Globus pallidus (tissue), 1 donor: ENCODE measurements around the gene CFDP1.

Source experiments
- DNase-seq: peaks from one replicate; pipeline ENCODE4 v3.0.0-alpha.2; 2015; ENCODE audit warnings: low spot score

The CFDP1 gene

DNA sequence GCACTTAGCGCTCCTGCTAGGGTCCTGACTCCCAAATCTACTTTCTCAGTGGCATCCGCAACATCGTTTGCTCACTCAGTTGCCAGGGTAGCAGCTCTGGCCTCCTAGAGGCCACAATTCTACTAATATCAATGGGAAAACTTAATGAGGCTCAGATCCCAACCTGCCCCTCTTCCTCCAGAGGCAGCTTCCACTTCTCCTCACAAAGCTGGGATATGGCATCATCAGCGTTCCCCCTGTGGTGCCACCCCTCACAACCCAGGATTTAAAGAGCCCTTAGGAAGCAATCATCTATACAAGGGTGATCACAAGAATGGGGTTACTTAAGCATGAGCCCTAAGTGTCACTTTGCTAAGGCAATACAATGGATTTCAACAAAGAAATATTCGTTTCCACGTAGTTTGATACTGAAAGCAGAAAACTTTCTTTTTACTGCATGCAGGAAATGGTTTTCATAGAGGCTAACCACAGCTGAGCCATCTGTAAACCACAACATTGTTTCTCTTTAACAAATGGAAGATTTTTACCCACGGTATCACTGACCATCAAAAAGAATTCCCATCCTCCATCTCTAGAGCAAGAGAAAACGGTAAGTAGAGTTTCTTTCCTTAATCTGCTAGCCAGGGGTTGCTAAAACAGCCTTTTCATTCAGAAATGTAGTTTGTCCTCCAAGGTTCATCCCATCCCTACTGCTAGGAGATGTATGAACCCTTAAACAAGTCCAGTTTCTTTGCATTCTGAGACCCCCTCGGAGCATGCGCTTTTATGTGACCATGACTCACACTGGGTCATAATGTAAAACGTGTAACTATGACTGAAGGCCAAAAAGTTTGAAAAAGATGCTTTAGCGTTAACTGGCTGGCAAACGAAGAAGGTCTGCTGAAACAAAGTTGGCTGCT is 113.5 kb downstream of the CFDP1 start:
- DNase-seq = no peak

DNA sequence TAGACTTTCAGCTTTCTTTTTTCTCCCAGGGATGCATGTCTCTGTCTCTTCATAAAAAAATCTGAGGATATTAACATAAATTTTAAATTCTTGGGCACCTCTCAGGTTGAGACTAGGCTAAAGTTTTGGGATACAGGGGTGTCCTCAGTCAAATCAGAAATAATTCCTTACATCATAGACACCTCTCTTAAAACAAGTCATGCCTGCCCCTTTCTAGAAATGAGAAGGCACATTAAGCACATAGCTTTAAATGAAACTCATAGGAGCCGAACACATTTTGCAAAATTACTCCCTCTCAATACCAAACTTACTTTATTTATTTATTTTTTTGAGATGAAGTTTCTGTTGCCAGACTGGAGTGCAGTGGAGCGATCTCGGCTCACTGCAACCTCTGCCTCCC is 114.6 kb downstream of the CFDP1 start:
- DNase-seq = no peak

DNA sequence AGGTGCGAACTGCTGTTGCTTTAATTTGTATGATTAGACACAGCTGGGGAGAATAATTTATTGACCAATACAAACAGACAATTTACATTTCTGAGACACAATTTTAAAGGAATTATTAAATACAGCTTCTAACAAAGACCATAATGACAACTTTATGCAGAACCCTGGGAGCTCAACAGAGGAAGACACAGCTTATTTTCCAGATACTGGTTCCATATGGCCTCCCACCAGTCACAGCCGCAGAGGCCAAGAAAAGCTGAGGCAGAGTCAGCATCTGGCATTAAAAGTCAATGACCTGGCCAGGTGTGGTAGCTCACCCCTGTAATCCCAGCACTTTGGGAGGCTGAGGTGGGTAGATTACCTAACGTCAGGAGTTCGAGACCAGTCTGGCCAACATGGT is 115.8 kb downstream of the CFDP1 start:
- no peak for DNase-seq

DNA sequence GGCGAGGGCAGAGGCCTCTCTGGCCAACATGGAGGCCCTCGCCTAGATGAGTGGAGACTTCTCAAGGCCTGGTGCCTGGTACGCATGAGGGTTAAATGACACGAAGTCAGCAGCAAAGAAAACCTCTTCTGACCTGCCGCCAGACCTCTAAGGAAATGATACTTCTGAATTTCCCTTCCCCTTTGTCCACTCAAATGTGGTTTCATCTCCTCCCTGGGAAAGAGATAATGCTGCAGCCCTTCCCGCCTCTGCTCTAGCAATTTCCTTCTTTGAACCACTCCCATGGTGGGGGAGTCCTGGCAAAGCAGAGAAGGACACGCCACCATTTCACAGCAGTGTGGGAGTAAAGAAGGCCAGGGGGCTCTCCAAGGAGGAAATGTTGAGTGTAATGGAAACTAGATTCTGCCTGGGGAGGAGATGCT is 116.2 kb downstream of the CFDP1 start:
- DNase-seq = no peak

DNA sequence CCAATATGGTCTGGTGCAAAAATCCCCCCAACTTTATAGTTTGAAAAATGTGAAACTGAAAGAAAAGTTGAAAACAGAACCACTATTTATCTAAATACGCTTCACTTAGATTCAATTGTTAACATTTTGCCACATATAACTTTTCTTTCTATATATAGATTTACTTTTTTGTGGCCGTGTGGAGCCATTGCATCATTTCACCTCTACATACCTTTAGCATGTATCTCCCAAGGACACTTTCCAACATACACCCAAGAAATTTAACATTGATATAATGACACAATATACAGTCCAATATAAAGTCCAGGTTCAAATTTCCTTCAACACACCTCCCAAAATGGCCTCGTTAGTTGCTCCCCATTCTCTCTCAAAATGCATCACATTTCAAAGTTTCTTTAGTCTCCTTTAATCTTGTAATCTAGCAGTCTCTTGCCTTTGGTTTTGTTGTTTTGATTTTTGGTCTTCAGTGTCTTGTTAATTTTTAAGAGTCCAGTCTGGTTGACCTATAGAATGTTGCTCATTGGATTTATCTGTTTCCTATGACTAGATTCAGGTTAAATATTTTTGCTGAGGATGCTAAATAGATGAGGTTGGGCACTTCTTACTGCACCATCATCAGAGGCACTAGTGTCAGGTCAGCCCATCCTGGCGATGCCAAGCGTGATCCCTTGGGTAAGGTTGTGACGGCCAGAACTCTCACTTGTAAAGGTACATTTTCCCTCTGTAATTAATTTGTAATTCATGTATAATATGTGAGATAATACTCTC is 117.6 kb downstream of the CFDP1 start:
- DNase-seq = no peak

DNA sequence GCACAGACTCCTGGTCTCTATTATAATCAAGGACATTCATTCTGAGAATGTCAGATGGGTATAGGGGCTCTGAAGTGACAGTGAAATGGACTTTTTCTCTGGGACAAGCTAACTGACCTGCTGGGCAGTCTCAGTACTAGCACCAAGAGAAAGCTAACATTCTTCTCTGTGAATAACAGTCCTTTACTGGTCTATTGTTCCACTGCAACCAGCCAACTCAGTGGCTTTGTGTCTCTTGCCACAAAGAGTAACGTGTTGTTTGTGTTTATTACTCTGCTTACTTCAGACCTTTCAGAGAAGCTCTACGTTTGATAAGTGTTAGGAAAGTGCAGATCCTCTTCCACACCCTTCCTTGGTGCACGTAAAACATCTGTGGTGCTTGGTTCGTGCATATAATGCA is 120.4 kb downstream of the CFDP1 start:
- DNase-seq = peak; percentile 84

DNA sequence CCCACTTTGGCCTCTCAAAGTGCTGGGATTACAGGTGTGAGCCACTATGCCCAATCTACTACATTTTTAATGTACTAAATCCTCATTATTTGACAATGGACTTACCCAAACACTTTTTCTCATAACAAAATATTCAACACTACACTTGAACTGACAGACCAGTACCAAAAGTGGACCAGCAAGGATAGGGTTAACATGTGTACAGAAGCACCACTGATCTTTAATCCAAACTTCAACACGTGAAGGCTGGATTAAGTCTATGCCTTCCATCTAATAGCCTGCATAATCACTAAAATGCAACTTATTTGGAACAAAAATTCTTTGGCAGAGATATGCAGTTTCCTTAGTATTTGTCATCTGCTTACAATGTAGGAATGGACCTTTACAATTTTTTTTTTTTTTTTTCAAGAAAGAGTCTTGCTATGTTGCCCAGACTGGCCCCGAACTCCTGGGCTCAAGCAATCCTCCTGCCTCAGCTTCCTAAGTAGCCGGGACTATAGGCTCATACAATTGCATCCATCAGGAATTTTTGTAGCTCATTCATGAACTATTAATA is 121.8 kb downstream of the CFDP1 start:
- no peak for DNase-seq

DNA sequence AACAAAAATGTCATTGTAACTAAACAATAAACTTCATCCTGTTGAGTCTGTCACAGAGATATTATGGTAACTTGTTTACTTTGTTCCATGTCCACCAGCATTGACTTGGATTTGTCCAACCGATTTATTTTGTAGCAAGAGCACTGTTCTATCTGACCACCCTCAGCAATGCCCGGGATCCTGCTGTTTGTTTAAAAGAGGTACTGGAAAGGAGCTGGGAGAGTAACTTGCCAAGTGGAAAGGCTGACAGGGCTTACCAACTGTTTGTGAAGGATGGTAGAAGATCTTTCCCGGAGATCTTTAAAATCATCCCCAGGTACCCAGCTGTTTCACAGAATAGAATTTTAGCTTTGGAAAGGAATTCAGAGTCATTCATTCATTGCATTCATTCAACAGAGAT is 122.8 kb downstream of the CFDP1 start:
- no peak for DNase-seq

DNA sequence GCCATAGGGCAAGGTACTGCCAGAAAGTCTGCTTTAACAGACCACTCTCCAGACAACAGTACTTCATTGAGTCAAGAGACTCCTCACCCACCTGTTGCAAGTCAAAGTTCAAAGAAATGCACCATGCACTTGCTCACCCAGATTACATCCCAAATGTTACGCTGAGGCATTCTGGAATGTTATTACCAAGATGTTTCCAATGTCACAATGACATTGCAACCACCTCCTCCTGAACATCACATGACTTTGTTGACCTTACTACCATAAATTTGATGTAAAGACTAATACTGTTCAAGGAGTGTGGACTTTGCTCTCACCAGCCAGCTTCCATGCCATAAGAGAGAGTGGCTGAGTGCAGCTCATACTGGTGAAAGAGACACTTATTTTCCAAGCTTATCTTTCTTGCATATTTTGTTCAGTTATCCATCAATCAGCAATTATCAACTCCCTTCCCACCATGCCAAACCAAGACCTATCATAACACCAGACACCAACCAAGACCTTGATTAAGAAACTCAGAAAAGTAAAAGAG is 123.3 kb downstream of the CFDP1 start:
- DNase-seq = no peak

DNA sequence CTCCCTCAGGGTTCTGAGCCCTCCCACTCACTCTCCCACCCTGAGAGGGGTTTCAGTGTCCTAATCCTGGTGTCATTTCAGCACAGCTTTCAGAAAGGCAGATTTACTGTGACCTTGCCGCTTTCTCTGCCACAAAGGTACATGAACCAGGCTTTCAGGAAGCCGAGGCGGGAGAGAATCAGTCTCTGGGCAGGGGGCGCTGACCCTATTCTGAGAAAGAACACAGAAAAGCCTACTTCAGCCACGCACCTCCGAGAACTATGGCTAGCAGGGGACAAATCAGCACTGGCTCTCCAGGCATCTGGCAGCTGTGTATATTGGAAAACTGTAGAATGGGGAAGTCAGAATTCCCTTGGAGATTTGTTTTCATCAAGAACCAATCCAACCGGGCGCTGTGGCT is 124.1 kb downstream of the CFDP1 start:
- no peak for DNase-seq

DNA sequence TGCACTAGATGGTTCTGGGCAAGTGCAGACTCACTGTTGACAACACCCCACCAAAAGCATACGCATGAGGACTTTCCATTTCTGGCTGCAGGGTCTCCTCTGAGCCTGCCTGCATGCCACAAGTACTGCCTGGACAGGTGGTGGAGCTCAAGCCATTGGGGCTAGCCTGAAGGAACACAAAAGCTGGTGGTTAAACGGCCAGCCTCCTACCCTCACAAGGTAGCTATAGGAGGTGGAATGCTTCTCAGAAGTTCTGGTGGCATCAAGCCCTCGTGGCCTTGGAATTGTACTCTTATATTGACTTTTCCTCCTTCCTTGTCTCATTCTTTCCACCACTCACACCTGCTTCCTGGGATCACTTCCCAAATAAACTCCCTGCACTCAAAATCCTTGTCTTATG is 125.3 kb downstream of the CFDP1 start:
- no peak for DNase-seq

DNA sequence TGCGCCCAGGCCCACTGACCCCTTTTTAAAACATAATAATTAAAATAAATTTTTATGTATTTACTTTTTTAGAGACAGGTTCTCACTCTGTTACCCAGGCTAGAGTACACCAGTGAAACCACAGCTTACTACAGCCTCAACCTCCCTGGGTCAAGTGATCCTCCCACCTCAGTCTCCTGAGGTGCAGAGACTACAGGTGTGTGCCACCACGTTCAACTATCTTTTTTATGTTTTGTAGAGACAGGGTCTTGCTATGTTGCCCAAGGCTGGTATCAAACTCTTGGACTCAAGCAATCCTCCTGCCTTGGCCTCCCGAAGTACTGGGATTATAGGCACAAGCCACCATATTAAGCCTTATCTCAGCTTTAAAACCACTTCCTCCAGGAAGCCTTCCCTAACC is 125.8 kb downstream of the CFDP1 start:
- DNase-seq = no peak

DNA sequence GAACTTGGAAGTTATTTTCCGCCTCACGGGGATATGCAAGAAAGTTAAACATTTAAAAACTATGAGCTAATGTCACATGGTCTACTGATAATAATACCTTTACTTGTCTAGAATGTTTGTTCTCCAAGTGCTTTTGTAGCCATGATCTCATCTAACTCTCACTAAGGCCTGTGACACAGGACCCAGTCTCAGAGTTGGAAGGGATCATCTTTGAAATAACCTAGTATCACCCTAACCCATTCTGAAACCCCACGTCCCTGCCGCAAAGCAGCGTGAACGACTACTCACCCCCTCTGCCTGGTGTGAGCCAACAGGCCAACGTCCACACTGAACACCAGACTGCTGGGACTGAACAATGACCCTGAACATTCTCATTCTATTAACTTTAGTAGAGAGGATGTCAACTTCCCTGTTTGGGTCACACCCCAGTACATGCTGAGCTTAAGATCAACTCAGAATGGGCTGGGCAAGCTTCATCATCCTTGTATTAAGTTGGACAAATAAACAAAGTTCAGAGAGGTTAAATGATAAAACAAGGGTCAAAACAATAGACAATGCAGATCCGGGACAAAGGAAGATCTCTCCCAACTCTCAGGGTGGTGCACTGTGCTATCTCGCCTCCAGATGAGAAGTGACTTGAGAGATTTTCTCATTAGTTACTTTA is 127.1 kb downstream of the CFDP1 start:
- DNase-seq = peak; percentile 53

DNA sequence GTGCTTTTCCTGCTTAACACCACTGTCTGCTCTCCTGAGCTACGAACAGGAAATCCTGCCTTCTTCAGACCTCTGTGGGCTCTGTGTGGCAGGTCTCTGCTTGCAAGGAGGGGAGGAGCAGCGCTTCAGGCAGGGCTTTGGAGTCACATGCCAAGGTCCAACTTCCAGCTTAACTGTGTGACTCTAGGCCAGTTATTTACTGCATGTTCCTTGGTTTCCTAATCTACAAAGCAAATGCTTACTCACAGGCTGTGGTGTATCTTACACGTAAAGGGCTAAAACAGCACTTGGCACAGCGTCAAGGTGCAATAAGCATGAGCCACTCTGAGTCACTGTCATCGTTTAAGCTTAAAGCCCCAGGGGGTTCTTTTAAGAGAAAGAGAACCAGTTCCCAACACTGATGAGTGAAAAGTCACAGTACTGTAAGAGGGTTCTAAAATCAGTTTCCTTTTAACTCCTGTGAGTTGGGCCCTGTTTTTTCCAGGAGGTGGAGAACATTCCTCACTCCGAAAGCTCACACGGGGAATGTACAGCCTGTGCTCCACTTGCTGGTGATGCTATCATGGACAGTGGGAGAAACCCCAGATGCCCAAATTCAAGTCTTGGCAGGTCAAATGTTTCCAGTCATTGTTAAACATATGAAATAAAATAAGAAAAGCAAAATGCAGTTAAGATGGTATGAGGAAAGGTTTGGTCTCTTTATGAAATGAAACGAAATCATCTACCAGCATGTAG is 127.8 kb downstream of the CFDP1 start:
- DNase-seq = no peak

DNA sequence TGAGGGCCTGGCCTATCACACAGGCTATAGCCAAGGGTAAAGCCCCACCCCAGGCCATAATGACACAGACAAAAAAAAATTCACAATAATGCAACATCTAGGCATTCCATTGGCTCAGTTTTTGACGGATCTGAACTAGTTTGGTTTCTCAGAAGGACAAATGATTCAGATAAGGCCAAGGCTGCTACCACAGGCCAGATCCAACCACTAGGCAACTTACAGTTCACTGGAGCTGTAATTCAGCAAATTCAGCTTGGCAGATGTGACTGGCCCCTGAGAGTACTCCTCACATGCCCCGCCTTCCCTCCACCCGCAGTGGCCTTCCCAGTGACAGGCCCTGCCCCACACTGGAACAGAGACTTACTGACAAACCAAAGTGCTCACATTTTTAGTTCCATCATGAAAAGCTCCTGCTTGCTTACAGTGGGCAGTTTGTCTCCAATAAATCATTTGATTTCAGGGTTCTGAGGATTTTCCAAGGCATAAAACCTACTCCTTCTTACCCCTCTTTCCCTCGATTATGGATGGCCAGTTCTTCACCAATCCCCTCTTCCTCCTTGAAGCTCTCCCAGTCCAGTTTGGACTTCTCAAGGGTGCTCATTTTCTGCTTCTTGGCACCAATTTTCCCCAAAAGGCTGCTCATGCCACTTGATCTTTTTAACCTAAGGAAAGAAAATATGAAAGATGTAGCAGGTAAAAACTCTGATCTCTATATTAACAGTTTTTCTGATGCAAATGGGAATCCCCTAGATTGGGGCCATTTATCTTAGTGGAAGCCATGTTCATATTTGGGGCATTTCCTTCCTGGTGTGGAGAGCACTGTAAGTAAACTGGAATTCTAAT is 128.6 kb downstream of the CFDP1 start:
- DNase-seq = peak; percentile 87

DNA sequence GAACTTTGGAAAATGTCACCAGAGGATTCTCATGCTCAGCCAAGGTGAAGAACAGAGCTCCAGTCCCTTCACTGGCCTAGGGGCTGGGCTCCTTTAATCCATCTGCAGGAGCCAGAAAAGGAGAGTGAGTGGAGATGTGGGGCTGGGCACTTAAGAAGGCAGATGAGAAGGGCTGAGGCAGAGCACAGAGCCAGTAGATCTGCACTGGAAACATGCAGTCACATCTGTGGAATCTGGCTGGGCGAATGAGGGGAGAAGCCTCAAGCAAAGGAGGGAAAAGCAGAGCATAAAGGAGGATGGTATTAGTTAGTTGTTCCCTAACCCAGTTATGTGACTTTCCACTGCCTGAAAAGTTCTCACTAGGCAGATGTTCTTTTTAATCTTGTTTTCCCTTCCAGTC is 131.5 kb downstream of the CFDP1 start:
- no peak for DNase-seq

DNA sequence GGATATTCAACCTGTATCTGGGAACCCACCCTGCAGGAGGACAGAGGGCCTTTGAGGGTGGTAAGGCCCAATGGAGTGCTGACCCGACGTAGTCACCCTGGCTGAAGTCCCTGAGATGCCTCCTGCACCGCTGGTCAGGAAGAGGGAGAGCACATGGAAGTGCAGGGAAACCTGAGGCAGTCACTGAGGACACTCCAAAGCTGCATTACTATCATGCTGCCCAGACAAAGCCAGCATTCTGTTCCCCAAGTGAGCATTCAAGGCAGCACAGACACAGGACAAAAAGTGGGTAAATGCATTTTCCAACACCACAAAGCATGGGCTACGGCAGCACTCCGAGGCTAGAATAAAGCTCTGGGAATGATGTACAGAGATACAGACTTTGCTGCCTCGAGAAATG is 135.0 kb downstream of the CFDP1 start:
- DNase-seq = peak; percentile 78

DNA sequence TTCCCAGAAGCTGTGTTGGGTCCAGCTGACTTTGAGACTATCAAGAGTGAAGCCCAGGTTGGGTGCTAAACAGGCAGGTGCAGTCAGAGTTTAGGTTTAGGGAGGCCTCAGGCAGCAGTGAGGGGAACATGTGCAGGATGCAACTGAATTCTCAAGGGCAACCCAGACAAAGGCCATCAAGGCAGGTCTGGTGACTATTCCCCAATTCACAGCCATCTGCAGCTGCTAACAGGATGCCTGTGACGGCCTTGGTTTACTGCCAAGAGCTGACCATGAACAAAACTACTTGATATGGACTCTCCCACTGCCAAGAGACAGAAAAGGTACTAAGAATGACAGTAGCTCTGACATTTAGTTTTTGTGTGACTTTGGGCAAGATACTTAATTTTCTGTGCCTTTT is 136.7 kb downstream of the CFDP1 start:
- DNase-seq = peak; percentile 76

DNA sequence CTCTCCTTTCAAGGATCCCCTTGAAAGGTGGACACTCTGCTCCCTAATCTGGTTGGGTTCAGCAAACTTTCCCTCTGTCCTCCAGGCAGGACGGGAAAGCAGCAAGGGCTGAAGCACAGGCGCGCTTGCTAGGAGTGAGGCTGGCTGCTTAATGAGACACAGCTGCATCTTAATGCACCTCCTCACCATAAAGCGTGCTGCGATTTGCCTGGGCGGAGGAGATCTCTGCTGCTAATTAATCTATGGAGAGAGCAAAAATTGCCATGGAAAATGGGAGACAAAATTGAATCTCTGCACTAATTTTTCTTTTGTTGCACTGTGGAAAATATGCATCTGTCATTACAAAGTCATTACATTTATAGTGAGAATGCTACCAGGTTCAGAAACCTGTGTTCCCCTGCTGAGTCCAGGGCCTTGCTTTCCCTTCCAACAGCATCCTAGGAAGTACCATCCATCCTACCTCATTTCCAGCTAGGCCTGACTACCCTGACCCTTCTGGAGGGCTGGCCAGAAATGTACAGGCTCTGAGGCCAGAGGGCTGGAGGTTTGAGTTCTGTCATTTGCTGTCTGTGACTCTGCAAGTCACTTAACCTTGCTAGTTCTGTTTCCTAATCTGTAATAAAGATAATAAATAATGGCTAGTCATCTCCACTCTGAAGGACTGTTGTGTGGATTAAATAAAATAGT is 138.4 kb downstream of the CFDP1 start:
- DNase-seq = no peak

DNA sequence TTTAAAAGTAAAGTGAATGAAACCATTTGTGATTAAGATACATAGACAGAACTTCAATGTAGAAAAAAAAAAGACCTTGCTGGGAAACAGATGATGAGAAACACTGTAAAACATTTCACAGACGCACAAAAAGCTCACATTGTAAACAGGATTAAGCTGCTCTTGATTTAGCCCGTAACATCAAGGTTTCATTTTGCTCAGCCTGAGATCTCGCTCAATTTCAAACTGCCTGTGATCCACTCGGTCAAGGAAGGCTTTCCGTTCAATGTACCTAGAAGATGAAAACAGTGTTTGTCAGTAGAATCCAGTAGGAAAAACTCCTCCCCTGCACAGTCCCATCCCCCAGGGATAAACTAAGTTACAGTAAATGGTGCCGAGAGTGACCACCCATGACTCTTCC is 139.5 kb downstream of the CFDP1 start:
- DNase-seq = no peak
